ENCODE results near the gene SLC22A15.
A peak's percentile ranks its signal among the peaks of the same experiment; 100 is the strongest.

The SLC22A15 gene

DNA sequence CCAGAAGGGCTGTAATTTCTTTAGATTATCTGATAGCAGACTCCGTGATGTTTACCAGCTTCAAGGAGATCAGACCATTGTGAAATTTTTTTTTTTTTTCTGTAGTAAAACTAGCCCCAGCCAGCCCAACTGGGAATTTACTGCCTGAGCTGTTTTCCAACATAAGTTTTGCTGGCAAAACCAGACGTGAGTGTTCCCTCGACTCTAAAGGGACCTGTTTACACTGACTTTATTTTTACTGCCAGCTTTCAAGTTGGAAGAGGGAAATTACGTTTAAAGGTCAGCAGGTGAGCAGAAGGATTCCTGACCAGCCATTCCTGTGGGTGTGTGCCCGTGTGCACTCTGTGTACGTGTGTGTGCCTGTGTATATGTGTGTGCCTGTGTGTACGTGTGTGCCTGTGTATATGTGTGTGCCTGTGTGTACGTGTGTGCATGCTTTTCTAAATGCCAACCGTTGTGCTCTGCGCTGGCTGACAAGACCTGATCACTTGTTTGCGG lies 135.3 kb downstream of the SLC22A15 start:
- Histone ChIP-seq H3K27ac (ENCODE audit: low read depth, low read length) (no peak overlapping the region), H3K4me1 (ENCODE audit: control insufficient read depth in 5 of 5, insufficient read depth in 5 of 5, low read length in 5 of 5) (peaks cover 0 to 36% (median 16%) of the 10 kb centered on the region in 5 donors), H3K9ac (ENCODE audit: low read length in 5 of 5) (no peak overlapping the region), H3K9me3 (ENCODE audit: control insufficient read depth in 5 of 5, low read length in 5 of 5) (no peaks in the 10 kb centered on the region), H3K36me3 (ENCODE audit: control insufficient read depth in 5 of 5, insufficient read depth in 5 of 5, low read length in 5 of 5) (no peaks in the 10 kb centered on the region), H3K27me3 (ENCODE audit: control insufficient read depth in 5 of 5, insufficient read depth in 4 of 5, low read length in 5 of 5) (no peaks in the 10 kb centered on the region), H3K4me3 (ENCODE audit: low read depth in 1 of 5, low read length in 5 of 5) (peak overlapping the region in 1 of 5 donors; percentile 32)

- H3K9me3 ChIP-seq (ENCODE audit: control insufficient read depth in 5 of 5, low read length in 5 of 5) = no peaks in the 10 kb centered on the region
- H3K9ac ChIP-seq (ENCODE audit: low read length in 5 of 5) = no peak overlapping the region
- no peak overlapping the region for H3K27ac ChIP-seq (ENCODE audit: low read depth, low read length)
- no peaks in the 10 kb centered on the region for H3K36me3 ChIP-seq (ENCODE audit: control insufficient read depth in 5 of 5, insufficient read depth in 5 of 5, low read length in 5 of 5)
- no peak overlapping the region for H3K4me3 ChIP-seq (ENCODE audit: low read depth in 1 of 5, low read length in 5 of 5)
- no peaks in the 10 kb centered on the region for H3K27me3 ChIP-seq (ENCODE audit: control insufficient read depth in 5 of 5, insufficient read depth in 4 of 5, low read length in 5 of 5)
- H3K4me1 ChIP-seq (ENCODE audit: control insufficient read depth in 5 of 5, insufficient read depth in 5 of 5, low read length in 5 of 5) = peaks cover 0 to 36% (median 16%) of the 10 kb centered on the region in 5 donors
Observed at GRCh38 chr1:116112388-116113140, 136.3 kb downstream of the SLC22A15 start.

- Histone ChIP-seq H3K9me3 (ENCODE audit: control insufficient read depth in 5 of 5, low read length in 5 of 5) (no peaks in the 10 kb centered on the region), H3K27ac (ENCODE audit: low read depth, low read length) (peak overlapping the region; percentile 32), H3K36me3 (ENCODE audit: control insufficient read depth in 5 of 5, insufficient read depth in 5 of 5, low read length in 5 of 5) (no peaks in the 10 kb centered on the region), H3K27me3 (ENCODE audit: control insufficient read depth in 5 of 5, insufficient read depth in 4 of 5, low read length in 5 of 5) (no peaks in the 10 kb centered on the region), H3K9ac (ENCODE audit: low read length in 5 of 5) (peak overlapping the region in 1 of 5 donors; percentile 13), H3K4me1 (ENCODE audit: control insufficient read depth in 5 of 5, insufficient read depth in 5 of 5, low read length in 5 of 5) (peaks cover 0 to 36% (median 16%) of the 10 kb centered on the region in 5 donors), H3K4me3 (ENCODE audit: low read depth in 1 of 5, low read length in 5 of 5) (no peak overlapping the region)
Observed at GRCh38 chr1:116113615-116114014, 137.3 kb downstream of the SLC22A15 start.

GRCh38 chr1:116115476-116116439 lies 139.4 kb downstream of the SLC22A15 start:
- no peak overlapping the region for H3K9ac ChIP-seq (ENCODE audit: low read length in 5 of 5)
- peaks cover 0 to 31% (median 16%) of the 10 kb centered on the region in 5 donors for H3K4me1 ChIP-seq (ENCODE audit: control insufficient read depth in 5 of 5, insufficient read depth in 5 of 5, low read length in 5 of 5)
- no peaks in the 10 kb centered on the region for H3K36me3 ChIP-seq (ENCODE audit: control insufficient read depth in 5 of 5, insufficient read depth in 5 of 5, low read length in 5 of 5)
- no peak overlapping the region for H3K4me3 ChIP-seq (ENCODE audit: low read depth in 1 of 5, low read length in 5 of 5)
- H3K27ac ChIP-seq (ENCODE audit: low read depth, low read length) = no peak overlapping the region
- H3K9me3 ChIP-seq (ENCODE audit: control insufficient read depth in 5 of 5, low read length in 5 of 5) = no peaks in the 10 kb centered on the region
- H3K27me3 ChIP-seq (ENCODE audit: control insufficient read depth in 5 of 5, insufficient read depth in 4 of 5, low read length in 5 of 5) = no peaks in the 10 kb centered on the region

- Histone ChIP-seq H3K27me3 (ENCODE audit: control insufficient read depth in 5 of 5, insufficient read depth in 4 of 5, low read length in 5 of 5) (no peaks in the 10 kb centered on the region), H3K9me3 (ENCODE audit: control insufficient read depth in 5 of 5, low read length in 5 of 5) (no peaks in the 10 kb centered on the region), H3K36me3 (ENCODE audit: control insufficient read depth in 5 of 5, insufficient read depth in 5 of 5, low read length in 5 of 5) (no peaks in the 10 kb centered on the region), H3K4me1 (ENCODE audit: control insufficient read depth in 5 of 5, insufficient read depth in 5 of 5, low read length in 5 of 5) (peaks cover 0 to 14% (median 5%) of the 10 kb centered on the region in 5 donors), H3K27ac (ENCODE audit: low read depth, low read length) (no peak overlapping the region), H3K9ac (ENCODE audit: low read length in 5 of 5) (no peak overlapping the region), H3K4me3 (ENCODE audit: low read depth in 1 of 5, low read length in 5 of 5) (no peak overlapping the region)
Observed at GRCh38 chr1:116118471-116118870, 142.2 kb downstream of the SLC22A15 start.

Measured in subcutaneous abdominal adipose tissue (tissue), 5 donors.